ENCODE measurements around the gene BEX2. TPM values are rescaled to one million over a fixed set of nuclear protein-coding genes. Genes with fewer than 3 reads are reported as not detected.

BEX2 gene
- polyA plus RNA-seq, 3 donors, result 0.22 to 0.75 (median 0.66) TPM

- Histone ChIP-seq H3K4me1 (ENCODE audit: control insufficient read depth in 1 of 2, insufficient read depth in 2 of 2, low read length in 2 of 2) (no peaks in the 10 kb centered on the region), H3K27me3 (ENCODE audit: control insufficient read depth in 2 of 2, insufficient read depth in 2 of 2, low read length in 2 of 2) (peaks cover under 1 to 2% of the 10 kb centered on the region in 2 donors), H3K4me2 (replicated peaks; ENCODE audit: extremely low read depth, low read length, poor library complexity, severe bottlenecking) (no peak overlapping the region), H3K9ac (ENCODE audit: insufficient read depth, low read length, poor library complexity, severe bottlenecking) (no peak overlapping the region), H3K79me2 (ENCODE audit: insufficient read depth, low read length) (no peaks in the 10 kb centered on the region), H4K20me1 (ENCODE audit: insufficient read depth, low read length) (no peaks in the 10 kb centered on the region), H3K4me3 (replicated peaks in 1 of 3; ENCODE audit: low read depth in 2 of 3, low read length in 3 of 3) (no peak overlapping the region), H3K27ac (ENCODE audit: low read depth in 1 of 2, low read length in 2 of 2) (no peak overlapping the region), H3K36me3 (replicated peaks in 1 of 2; ENCODE audit: control insufficient read depth in 1 of 2, insufficient read depth in 2 of 2, low read length in 2 of 2) (no peaks in the 10 kb centered on the region), H3K9me3 (replicated peaks in 1 of 2; ENCODE audit: control insufficient read depth in 1 of 2, insufficient read depth in 1 of 2, low read length in 2 of 2) (no peaks in the 10 kb centered on the region), H2AFZ (ENCODE audit: insufficient read depth, low read depth, low read length, poor library complexity, severe bottlenecking) (no peak overlapping the region)
- peaks cover 0 to 1% (median 0%) of the 10 kb centered on the region in 7 donors for H3K9me3 Mint-ChIP-seq
- H3K27me3 Mint-ChIP-seq (ENCODE audit: low read depth in 3 of 3), result peaks cover 0 to 5% (median 3%) of the 10 kb centered on the region in 3 donors
- no peak overlapping the region for H3K27ac Mint-ChIP-seq
- H3K4me1 Mint-ChIP-seq, result no peaks in the 10 kb centered on the region
- intact Hi-C loops (cut with micrococcal nuclease), result no loop called here
- TF ChIP-seq CTCF (IDR thresholded peaks at IDR 0.05), result no peak
- no peak overlapping the region for H3K4me3 Mint-ChIP-seq
- H3K36me3 Mint-ChIP-seq, result no peaks in the 10 kb centered on the region
- no peak for DNase-seq
Measured at GRCh38 chrX:103304705-103305104, 6.1 kb downstream of the BEX2 start.

- H3K9me3 Mint-ChIP-seq, result peaks cover 0 to 8% (median 0%) of the 10 kb centered on the region in 7 donors
- Histone ChIP-seq H3K27me3 (ENCODE audit: control insufficient read depth in 2 of 2, insufficient read depth in 2 of 2, low read length in 2 of 2) (no peaks in the 10 kb centered on the region), H3K4me1 (ENCODE audit: control insufficient read depth in 1 of 2, insufficient read depth in 2 of 2, low read length in 2 of 2) (no peaks in the 10 kb centered on the region), H3K27ac (ENCODE audit: low read depth in 1 of 2, low read length in 2 of 2) (no peak overlapping the region), H2AFZ (ENCODE audit: insufficient read depth, low read depth, low read length, poor library complexity, severe bottlenecking) (no peak overlapping the region), H3K9me3 (replicated peaks in 1 of 2; ENCODE audit: control insufficient read depth in 1 of 2, insufficient read depth in 1 of 2, low read length in 2 of 2) (peaks cover 0 to 5% of the 10 kb centered on the region in 2 donors), H3K36me3 (replicated peaks in 1 of 2; ENCODE audit: control insufficient read depth in 1 of 2, insufficient read depth in 2 of 2, low read length in 2 of 2) (no peaks in the 10 kb centered on the region), H3K9ac (ENCODE audit: insufficient read depth, low read length, poor library complexity, severe bottlenecking) (no peak overlapping the region), H3K4me2 (replicated peaks; ENCODE audit: extremely low read depth, low read length, poor library complexity, severe bottlenecking) (no peak overlapping the region), H3K4me3 (replicated peaks in 1 of 3; ENCODE audit: low read depth in 2 of 3, low read length in 3 of 3) (no peak overlapping the region), H4K20me1 (ENCODE audit: insufficient read depth, low read length) (no peaks in the 10 kb centered on the region), H3K79me2 (ENCODE audit: insufficient read depth, low read length) (no peaks in the 10 kb centered on the region)
- H3K27me3 Mint-ChIP-seq (ENCODE audit: low read depth in 3 of 3), result peaks cover 0 to 7% (median 0%) of the 10 kb centered on the region in 3 donors
- intact Hi-C loops (cut with micrococcal nuclease), result no loop called here
- no peak overlapping the region for H3K27ac Mint-ChIP-seq
- no peaks in the 10 kb centered on the region for H3K4me1 Mint-ChIP-seq
- DNase-seq, result no peak
- no peaks in the 10 kb centered on the region for H3K36me3 Mint-ChIP-seq
- no peak overlapping the region for H3K4me3 Mint-ChIP-seq
- TF ChIP-seq CTCF (IDR thresholded peaks at IDR 0.05), result no peak
- 100% methylated on average over 1 of the region's 2 CpGs for WGBS (ENCODE audit: insufficient coverage)
Measured at GRCh38 chrX:103293118-103293517, 17.7 kb downstream of the BEX2 start.

All from CD14-positive monocyte (primary cell).